Measurements from ENCODE around the gene KRTAP2-3. TPM values are rescaled to one million over a fixed set of nuclear protein-coding genes. Genes with fewer than 3 reads are reported as not detected.
"Not testable (repeated sequence)": the region's sequence is repeated elsewhere in the genome, so short reads cannot be mapped to it uniquely, and the experiment has no call there.

The KRTAP2-3 gene
- total and polyA plus RNA-seq, 2 donors = not detected

- H3K4me1 ChIP-seq (ENCODE audit: insufficient read depth); H3K4me3 ChIP-seq (ENCODE audit: low read depth, low read length); DNase-seq (ENCODE audit: extremely low spot score); H3K27ac ChIP-seq (ENCODE audit: low read depth); H3K36me3 ChIP-seq (ENCODE audit: insufficient read depth): not testable (repeated sequence)
- 22% methylated on average over 11 of the region's 31 CpGs for WGBS
Measured at GRCh38 chr17:41059276-41060051, 450 bp downstream of the KRTAP2-3 start.

DNA sequence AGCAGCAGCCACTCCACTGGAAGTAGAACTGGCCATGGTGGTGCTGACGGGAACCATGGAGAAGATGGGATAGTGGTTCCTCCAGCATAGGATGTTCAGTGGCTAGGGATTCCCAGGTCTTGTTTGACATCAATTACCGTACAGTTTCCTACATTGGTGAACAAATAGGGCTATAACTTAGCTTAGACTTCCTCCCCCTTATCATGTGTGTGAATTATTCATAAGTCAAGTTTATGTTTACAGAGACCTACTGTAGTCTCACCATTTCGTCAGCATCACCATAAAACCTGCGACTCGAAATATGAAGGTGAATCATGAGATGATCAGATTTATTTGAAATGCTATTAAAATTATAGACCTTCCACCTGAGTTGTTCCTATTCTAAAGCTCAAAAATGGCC is 1.2 kb downstream of the KRTAP2-3 start:
- no peak for DNase-seq (ENCODE audit: extremely low spot score)
- Histone ChIP-seq H3K4me1 (ENCODE audit: insufficient read depth) (no peaks in the 10 kb centered on the region), H3K36me3 (ENCODE audit: insufficient read depth) (no peaks in the 10 kb centered on the region), H3K4me3 (ENCODE audit: low read depth, low read length) (no peak overlapping the region), H3K27ac (ENCODE audit: low read depth) (no peak overlapping the region)
- 81% methylated on average over 5 of the region's 5 CpGs for WGBS

DNA sequence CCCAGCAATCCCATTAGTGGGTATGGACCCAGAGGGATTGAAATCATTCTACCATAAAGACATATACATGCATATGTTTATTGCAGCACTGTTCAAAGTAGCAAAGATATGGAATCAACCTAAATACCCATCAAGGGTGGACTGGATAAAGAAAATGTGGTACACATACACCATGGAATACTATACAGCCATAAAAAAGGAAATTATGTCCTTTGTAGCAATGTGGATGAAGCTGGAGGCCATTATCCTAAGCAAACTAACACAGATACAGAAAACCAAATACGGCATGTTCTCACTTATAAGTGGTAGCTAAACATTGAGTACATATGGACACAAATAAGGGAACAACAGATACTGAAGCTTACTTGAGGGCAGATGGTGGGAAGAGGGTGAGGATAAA is 2.4 kb downstream of the KRTAP2-3 start:
- H3K36me3 ChIP-seq (ENCODE audit: insufficient read depth) = no peaks in the 10 kb centered on the region
- no peaks in the 10 kb centered on the region for H3K4me1 ChIP-seq (ENCODE audit: insufficient read depth)
- no peak overlapping the region for H3K27ac ChIP-seq (ENCODE audit: low read depth)
- no peak for DNase-seq (ENCODE audit: extremely low spot score)
- WGBS = 96% methylated on average over 1 of the region's 1 CpG
- no peak overlapping the region for H3K4me3 ChIP-seq (ENCODE audit: low read depth, low read length)

DNA sequence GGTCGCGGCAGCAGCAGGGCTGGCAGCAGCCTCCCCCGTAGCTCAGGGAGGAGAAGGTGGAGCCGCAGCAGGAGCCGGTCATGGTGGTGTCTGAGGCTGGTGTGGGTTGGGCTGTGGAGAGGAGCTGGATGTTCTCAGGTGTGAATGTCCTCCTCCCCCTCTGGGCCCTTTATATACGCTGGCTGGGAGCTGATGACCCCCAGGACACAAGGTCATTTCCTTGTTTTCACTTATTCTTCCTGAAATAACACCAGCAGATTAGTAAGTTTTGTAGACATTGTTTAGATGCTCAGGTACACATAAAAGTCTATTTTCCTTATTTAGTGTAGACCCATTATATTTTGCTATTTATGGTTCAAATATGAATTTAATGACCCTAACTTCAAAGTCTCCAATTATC is 4.8 kb downstream of the KRTAP2-3 start, which contains the start of gene KRTAP2-2:
TSS of gene KRTAP2-2 (minus strand) at position 101 of the 400 bp plus-strand sequence. CDS start at position 82, 19 bp downstream.
- H3K36me3 ChIP-seq (ENCODE audit: insufficient read depth); H3K27ac ChIP-seq (ENCODE audit: low read depth); H3K4me3 ChIP-seq (ENCODE audit: low read depth, low read length); DNase-seq (ENCODE audit: extremely low spot score); H3K4me1 ChIP-seq (ENCODE audit: insufficient read depth): not testable (repeated sequence)
- WGBS = 60% methylated on average over 1 of the region's 6 CpGs

DNA sequence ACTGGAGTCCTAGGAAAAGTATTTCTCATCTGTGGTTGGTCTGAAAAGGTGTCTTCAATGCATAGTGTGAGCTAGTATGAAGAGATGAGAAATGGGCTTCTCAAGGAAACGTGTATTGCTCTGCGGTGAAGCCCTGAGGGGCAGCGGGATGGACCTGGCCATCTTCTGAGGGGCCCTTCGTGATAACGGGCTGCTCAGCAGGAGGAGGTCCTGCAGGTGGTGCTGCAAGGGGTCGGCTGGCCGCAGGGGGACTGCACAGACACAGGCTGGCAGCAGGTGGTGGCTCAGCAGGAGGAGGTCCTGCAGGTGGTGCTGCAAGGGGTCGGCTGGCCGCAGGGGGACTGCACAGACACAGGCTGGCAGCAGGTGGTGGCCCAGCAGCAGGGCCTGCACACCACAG is 5.4 kb downstream of the KRTAP2-3 start:
- DNase-seq (ENCODE audit: extremely low spot score); H3K4me1 ChIP-seq (ENCODE audit: insufficient read depth); H3K27ac ChIP-seq (ENCODE audit: low read depth); H3K4me3 ChIP-seq (ENCODE audit: low read depth, low read length); H3K36me3 ChIP-seq (ENCODE audit: insufficient read depth): not testable (repeated sequence)
- WGBS = 81% methylated on average over 9 of the region's 9 CpGs

GRCh38 chr17:41054025-41054424 is 5.9 kb downstream of the KRTAP2-3 start:
- H3K36me3 ChIP-seq (ENCODE audit: insufficient read depth) = no peaks in the 10 kb centered on the region
- WGBS = 88% methylated on average over 4 of the region's 4 CpGs
- DNase-seq (ENCODE audit: extremely low spot score) = no peak

GRCh38 chr17:41052566-41052965 is 7.3 kb downstream of the KRTAP2-3 start:
- Histone ChIP-seq H3K36me3 (ENCODE audit: insufficient read depth) (no peaks in the 10 kb centered on the region), H3K4me1 (ENCODE audit: insufficient read depth) (no peaks in the 10 kb centered on the region), H3K27ac (ENCODE audit: low read depth) (no peak overlapping the region), H3K4me3 (ENCODE audit: low read depth, low read length) (no peak overlapping the region)
- DNase-seq (ENCODE audit: extremely low spot score) = no peak

More at GRCh38 chr17:41054025-41054424, 5.9 kb downstream of the KRTAP2-3 start:
- no peak overlapping the region for H3K4me3 ChIP-seq (ENCODE audit: low read depth, low read length)
- no peaks in the 10 kb centered on the region for H3K4me1 ChIP-seq (ENCODE audit: insufficient read depth)
- no peak overlapping the region for H3K27ac ChIP-seq (ENCODE audit: low read depth)

- Histone ChIP-seq H3K36me3 (ENCODE audit: insufficient read depth) (no peaks in the 10 kb centered on the region), H3K4me3 (ENCODE audit: low read depth, low read length) (no peak overlapping the region), H3K4me1 (ENCODE audit: insufficient read depth) (no peaks in the 10 kb centered on the region), H3K27ac (ENCODE audit: low read depth) (no peak overlapping the region)
- WGBS = 49% methylated on average over 2 of the region's 2 CpGs
- no peak for DNase-seq (ENCODE audit: extremely low spot score)
Measured at GRCh38 chr17:41049110-41049509, 10.8 kb downstream of the KRTAP2-3 start.

DNA sequence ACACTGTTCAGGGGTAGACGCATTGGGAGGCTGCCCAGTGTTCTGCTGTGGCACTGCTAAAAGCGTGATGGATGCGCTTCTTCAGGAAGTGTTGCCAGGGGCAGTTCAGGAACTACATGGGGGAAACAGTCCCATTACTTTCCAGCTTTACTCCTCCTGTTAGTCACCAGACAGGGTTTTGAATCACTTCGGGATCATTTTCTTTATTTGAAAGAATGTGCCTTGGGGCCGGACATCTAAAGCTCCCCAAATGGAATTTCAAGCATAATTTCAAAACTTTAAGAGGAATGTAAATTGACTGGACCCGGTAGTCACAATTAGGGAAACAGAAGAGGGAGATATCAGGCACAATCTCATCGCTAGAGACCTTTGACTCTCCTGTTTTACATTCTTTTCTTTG is 11.5 kb downstream of the KRTAP2-3 start:
- WGBS = 52% methylated on average over 7 of the region's 7 CpGs
- no peak for DNase-seq (ENCODE audit: extremely low spot score)
- H3K36me3 ChIP-seq (ENCODE audit: insufficient read depth) = no peaks in the 10 kb centered on the region
- no peak overlapping the region for H3K27ac ChIP-seq (ENCODE audit: low read depth)
- H3K4me1 ChIP-seq (ENCODE audit: insufficient read depth) = no peaks in the 10 kb centered on the region
- H3K4me3 ChIP-seq (ENCODE audit: low read depth, low read length) = no peak overlapping the region

DNA sequence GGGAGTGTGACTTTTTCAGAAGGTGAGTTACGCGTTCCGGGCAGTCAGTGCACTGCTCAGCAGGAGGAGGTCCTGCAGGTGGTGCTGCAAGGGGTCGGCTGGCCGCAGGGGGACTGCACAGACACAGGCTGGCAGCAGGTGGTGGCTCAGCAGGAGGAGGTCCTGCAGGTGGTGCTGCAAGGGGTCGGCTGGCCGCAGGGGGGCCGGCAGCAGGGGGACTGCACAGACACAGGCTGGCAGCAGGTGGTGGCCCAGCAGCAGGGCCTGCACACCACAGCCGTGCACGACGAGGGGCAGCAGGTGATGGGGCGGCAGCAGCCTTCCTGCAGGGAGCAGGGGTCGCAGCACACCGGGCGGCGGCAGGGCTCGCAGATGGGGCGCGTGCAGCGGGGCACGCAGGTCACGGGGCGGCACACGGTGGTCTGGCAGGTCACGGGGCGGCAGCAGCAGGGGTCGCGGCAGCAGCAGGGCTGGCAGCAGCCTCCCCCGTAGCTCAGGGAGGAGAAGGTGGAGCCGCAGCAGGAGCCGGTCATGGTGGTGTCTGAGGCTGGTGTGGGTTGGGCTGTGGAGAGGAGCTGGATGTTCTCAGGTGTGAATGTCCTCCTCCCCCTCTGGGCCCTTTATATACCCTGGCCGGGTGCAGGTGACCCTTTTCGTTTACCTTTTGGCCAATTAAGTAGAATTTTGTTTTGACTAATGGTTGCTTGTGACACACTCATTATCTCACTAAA is 13.0 kb downstream of the KRTAP2-3 start, which contains the start of gene KRTAP2-1:
TSS of gene KRTAP2-1 (minus strand) at position 582 of the 731 bp plus-strand sequence. CDS start at position 533, 49 bp downstream.
- not testable (repeated sequence) for DNase-seq (ENCODE audit: extremely low spot score); H3K4me1 ChIP-seq (ENCODE audit: insufficient read depth); H3K4me3 ChIP-seq (ENCODE audit: low read depth, low read length); H3K36me3 ChIP-seq (ENCODE audit: insufficient read depth); H3K27ac ChIP-seq (ENCODE audit: low read depth)
- 53% methylated on average over 10 of the region's 33 CpGs for WGBS

GRCh38 chr17:41042953-41043352 is 17.0 kb downstream of the KRTAP2-3 start:
- no peaks in the 10 kb centered on the region for H3K4me1 ChIP-seq (ENCODE audit: insufficient read depth)
- no peak overlapping the region for H3K27ac ChIP-seq (ENCODE audit: low read depth)
- DNase-seq (ENCODE audit: extremely low spot score) = no peak
- no peaks in the 10 kb centered on the region for H3K36me3 ChIP-seq (ENCODE audit: insufficient read depth)
- WGBS = 97% methylated on average over 1 of the region's 1 CpG
- no peak overlapping the region for H3K4me3 ChIP-seq (ENCODE audit: low read depth, low read length)

DNA sequence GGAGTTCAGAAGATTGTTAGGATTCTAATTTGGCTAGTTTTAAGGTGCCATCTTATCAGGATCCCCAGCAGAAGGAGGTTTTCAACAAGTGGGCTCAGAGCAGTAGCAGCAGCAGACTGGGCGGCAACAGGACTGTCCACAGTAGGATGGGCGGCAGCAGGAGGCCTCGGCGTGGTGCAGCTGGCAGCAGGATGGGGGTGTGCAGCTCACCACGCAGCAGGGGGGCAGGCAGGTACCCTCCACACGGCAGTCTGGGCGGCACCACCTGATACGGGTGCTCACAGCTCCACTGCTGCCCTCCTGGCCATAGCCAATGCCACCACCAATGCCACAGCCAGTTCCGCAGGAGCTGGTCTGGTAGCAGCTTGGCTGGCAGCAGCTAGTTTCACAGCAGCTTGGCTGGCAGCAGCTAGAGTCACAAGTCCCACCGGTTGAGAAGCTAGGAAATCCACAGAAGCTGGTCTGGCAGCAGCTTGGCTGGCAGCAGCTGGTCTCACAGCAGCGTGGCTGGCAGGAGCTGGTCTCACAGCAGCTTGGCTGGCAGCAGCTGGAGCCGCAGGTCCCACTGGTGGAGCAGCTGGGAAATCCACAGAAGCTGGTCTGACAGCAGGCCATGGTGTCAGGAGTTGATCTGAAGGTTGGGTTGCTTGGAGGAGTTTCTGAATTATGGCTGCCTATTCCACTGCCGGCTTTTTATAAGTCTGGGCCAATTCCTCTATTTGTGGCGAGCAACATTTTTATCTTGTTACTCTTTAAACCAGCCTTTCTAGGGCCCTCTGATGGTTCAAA is 18.9 kb downstream of the KRTAP2-3 start, which contains the start of gene KRTAP1-1:
TSS of gene KRTAP1-1 (minus strand) at position 668 of the 789 bp plus-strand sequence. CDS start at position 615, 53 bp downstream.
- not testable (repeated sequence) for H3K27ac ChIP-seq (ENCODE audit: low read depth); DNase-seq (ENCODE audit: extremely low spot score)
- WGBS = 74% methylated on average over 14 of the region's 14 CpGs

DNA sequence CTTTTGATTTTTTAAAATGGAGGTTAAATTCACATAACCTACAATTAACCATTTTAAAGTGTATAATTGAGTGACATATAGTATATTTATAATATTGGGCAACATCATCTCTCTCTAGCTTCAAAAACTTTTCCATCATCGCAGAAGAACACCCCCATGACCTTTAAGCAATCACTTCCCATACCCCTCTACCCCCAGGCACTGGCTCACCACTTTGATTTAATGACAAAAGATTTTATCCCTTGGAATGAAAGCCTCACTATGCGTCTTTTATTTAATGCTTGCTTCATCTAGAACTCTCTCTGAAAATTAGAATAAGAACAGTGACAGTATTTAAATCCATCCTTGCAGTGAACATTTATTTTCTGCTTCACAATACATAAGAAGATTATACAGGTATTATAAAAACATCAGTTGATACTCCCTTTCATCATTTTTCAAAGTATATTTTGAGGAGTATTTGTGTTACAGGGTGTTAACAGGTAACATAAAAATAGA is 22.0 kb downstream of the KRTAP2-3 start:
- WGBS = 75% methylated on average over 2 of the region's 2 CpGs
- Histone ChIP-seq H3K4me1 (ENCODE audit: insufficient read depth) (no peaks in the 10 kb centered on the region), H3K4me3 (ENCODE audit: low read depth, low read length) (no peak overlapping the region), H3K27ac (ENCODE audit: low read depth) (no peak overlapping the region), H3K36me3 (ENCODE audit: insufficient read depth) (no peaks in the 10 kb centered on the region)
- no peak for DNase-seq (ENCODE audit: extremely low spot score)

More for the DNA sequence above, 18.9 kb downstream of the KRTAP2-3 start, which contains the start of gene KRTAP1-1:
- H3K36me3 ChIP-seq (ENCODE audit: insufficient read depth); H3K4me1 ChIP-seq (ENCODE audit: insufficient read depth); H3K4me3 ChIP-seq (ENCODE audit: low read depth, low read length): not testable (repeated sequence)

Measured in urinary bladder (tissue), 4 donors.